Mesendoderm (in vitro differentiated cells): ENCODE results near the gene NHSL2.
"Not testable (repeated sequence)": the region's sequence is repeated elsewhere in the genome, so short reads cannot be mapped to it uniquely, and the experiment has no call there.

Experiments
- DNase-seq: peaks from one replicate; pipeline ENCODE4 v3.0.0; 2013
- H2AK5ac ChIP-seq: 2 replicates; pipeline ENCODE4 v1.6.1; 2013; ENCODE audit warnings: low read length, inconsistent platforms
- H2BK120ac ChIP-seq: 2 replicates; pipeline ENCODE4 v1.6.1; 2013; ENCODE audit warnings: low read depth, mild to moderate bottlenecking, low read length, moderate library complexity, mixed read lengths
- H2BK15ac ChIP-seq: replicated peaks from 2 replicates; pipeline ENCODE4 v1.6.1; 2013; ENCODE audit warnings: low read depth, mild to moderate bottlenecking, moderate library complexity
- H2BK5ac ChIP-seq: 2 replicates; pipeline ENCODE4 v1.6.1; 2013; ENCODE audit warnings: low read length, inconsistent platforms
- H3K18ac ChIP-seq: 2 replicates; pipeline ENCODE4 v1.6.1; 2013; ENCODE audit warnings: mild to moderate bottlenecking, low read length, mixed read lengths
- H3K23ac ChIP-seq: one replicate; pipeline ENCODE4 v1.6.1; 2013; ENCODE audit warnings: low read length
- H3K27ac ChIP-seq: 2 replicates; pipeline ENCODE4 v1.5.1; 2013; ENCODE audit warnings: low read depth, mild to moderate bottlenecking, inconsistent platforms, low read length, moderate library complexity
- H3K27me3 ChIP-seq: 2 replicates; pipeline ENCODE4 v1.6.1; 2013; ENCODE audit warnings: low read length, control low read depth, mild to moderate bottlenecking, inconsistent platforms; ENCODE audit not compliant: insufficient read depth, poor library complexity
- H3K36me3 ChIP-seq: 2 replicates; pipeline ENCODE4 v1.6.1; 2013; ENCODE audit warnings: low read length, inconsistent platforms; ENCODE audit not compliant: control insufficient read depth, insufficient read depth
- H3K4ac ChIP-seq: one replicate; pipeline ENCODE4 v1.6.1; 2013; ENCODE audit warnings: low read depth, mild to moderate bottlenecking, low read length, moderate library complexity
- H3K4me1 ChIP-seq: 2 replicates; pipeline ENCODE4 v1.6.1; 2013; ENCODE audit warnings: low read depth, low read length, inconsistent platforms; ENCODE audit not compliant: control insufficient read depth
- H3K4me2 ChIP-seq: 2 replicates; pipeline ENCODE4 v1.6.1; 2013; ENCODE audit warnings: low read length
- H3K4me3 ChIP-seq: 2 replicates; pipeline ENCODE4 v1.5.1; 2013; ENCODE audit warnings: mild to moderate bottlenecking, low read length
- H3K56ac ChIP-seq: one replicate; pipeline ENCODE4 v1.6.1; 2013; ENCODE audit warnings: low read length
- H3K79me1 ChIP-seq: 2 replicates; pipeline ENCODE4 v1.6.1; 2013; ENCODE audit warnings: low read length, inconsistent platforms
- H3K79me2 ChIP-seq: 2 replicates; pipeline ENCODE4 v1.6.1; 2013; ENCODE audit warnings: mild to moderate bottlenecking, low read length; ENCODE audit not compliant: control insufficient read depth, insufficient read depth
- H3K9ac ChIP-seq: 2 replicates; pipeline ENCODE4 v1.6.1; 2013; ENCODE audit warnings: low read length, inconsistent platforms
- H4K5ac ChIP-seq: one replicate; pipeline ENCODE4 v1.6.1; 2013; ENCODE audit warnings: low read length
- H4K8ac ChIP-seq: one replicate; pipeline ENCODE4 v1.6.1; 2013; ENCODE audit warnings: low read depth, mild to moderate bottlenecking, control low read depth, low read length, moderate library complexity
- WGBS: extraction: QIAGEN DNeasy Blood & Tissue Kit; methylation state at CpG from one replicate; pipeline ENCODE4 v1.1.7; 2013; ENCODE audit warnings: low lambda C conversion rate, missing lambda C conversion rate; ENCODE audit not compliant: insufficient coverage; ENCODE audit errors: extremely low coverage; 5-methylcytosine and 5-hydroxymethylcytosine counted together

Gene NHSL2

DNA sequence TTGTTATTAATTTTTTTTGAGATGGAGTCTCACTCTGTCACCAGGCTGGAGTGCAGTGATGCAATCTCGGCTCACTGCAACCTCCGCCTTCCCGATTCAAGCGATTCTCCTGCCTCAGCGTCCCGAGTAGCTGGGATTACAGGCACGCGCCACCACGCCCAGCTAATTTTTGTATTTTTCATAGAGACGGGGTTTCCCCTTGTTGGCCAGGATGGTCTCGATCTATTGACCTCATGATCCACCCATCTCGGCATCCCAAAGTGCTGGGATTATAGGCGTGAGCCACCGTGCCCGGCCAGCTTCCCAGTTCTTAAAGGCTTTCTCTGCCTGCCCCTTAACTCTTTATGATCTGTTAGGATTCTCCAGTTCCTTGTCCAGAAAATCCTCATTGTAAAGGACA, 147.7 kb downstream of the NHSL2 start:
- not testable (repeated sequence) for H3K18ac ChIP-seq, H3K79me2 ChIP-seq, H3K23ac ChIP-seq, H3K9ac ChIP-seq, H2BK15ac ChIP-seq, H3K4me1 ChIP-seq, H3K56ac ChIP-seq, H3K27ac ChIP-seq, H2BK5ac ChIP-seq, H3K36me3 ChIP-seq, H2AK5ac ChIP-seq, H3K4me3 ChIP-seq, H3K4ac ChIP-seq, H3K79me1 ChIP-seq, DNase-seq, H3K27me3 ChIP-seq, H3K4me2 ChIP-seq, H4K8ac ChIP-seq, H2BK120ac ChIP-seq, H4K5ac ChIP-seq
- no CpG with 5 or more reads among the region's 15 CpGs for WGBS

DNA sequence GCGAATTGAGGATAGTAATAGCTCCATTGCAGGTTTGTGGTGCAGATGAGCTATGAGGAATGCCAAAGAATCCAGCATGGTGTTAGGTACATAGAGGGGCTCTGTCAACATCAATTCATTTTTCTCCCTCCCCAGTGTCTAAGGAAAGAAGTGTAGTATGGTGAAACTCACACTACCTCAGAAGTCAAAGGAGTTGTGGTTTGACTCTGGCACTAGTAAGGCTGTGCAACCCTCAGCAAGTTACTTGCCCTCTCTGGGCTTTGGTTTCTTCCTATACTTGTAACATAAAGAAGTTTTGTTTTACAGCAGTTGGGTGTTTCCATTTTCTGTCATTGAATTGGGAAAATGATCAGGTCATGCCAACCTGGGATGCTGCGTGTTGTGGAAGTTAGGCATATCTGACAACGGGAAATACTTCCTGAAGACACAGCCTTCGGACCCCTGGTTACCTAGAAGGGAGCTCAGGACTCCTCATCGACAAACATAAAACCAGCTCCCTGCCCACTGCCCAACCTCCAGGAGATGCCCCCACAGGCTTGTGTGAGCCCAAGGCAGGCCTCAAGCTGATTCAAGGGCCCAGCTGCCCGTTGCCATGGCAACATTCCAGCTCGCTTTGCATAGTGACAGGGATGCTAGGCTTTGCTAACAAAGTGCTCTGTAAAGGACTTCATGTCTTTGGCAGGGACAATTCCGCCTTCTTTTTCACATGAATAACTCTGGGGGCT, 149.7 kb downstream of the NHSL2 start:
- DNase-seq: peak; percentile 79
- Histone ChIP-seq H2BK120ac (no peak overlapping the region), H3K9ac (no peak overlapping the region), H3K79me2 (no peaks in the 10 kb centered on the region), H3K18ac (no peak overlapping the region), H3K56ac (no peak overlapping the region), H3K23ac (no peak overlapping the region), H2BK15ac (no peak overlapping the region), H3K4me3 (no peak overlapping the region), H3K27me3 (no peaks in the 10 kb centered on the region), H3K79me1 (no peaks in the 10 kb centered on the region), H3K4me2 (no peak overlapping the region), H3K4me1 (no peaks in the 10 kb centered on the region), H3K36me3 (no peaks in the 10 kb centered on the region), H4K5ac (no peak overlapping the region), H3K4ac (no peak overlapping the region), H3K27ac (no peak overlapping the region), H2AK5ac (no peak overlapping the region), H4K8ac (no peak overlapping the region), H2BK5ac (no peak overlapping the region)
- WGBS: no CpG with 5 or more reads among the region's 8 CpGs

- no peak overlapping the region for H3K4me3 ChIP-seq
Measured at GRCh38 chrX:72060921-72061490, 150.4 kb downstream of the NHSL2 start.

DNA sequence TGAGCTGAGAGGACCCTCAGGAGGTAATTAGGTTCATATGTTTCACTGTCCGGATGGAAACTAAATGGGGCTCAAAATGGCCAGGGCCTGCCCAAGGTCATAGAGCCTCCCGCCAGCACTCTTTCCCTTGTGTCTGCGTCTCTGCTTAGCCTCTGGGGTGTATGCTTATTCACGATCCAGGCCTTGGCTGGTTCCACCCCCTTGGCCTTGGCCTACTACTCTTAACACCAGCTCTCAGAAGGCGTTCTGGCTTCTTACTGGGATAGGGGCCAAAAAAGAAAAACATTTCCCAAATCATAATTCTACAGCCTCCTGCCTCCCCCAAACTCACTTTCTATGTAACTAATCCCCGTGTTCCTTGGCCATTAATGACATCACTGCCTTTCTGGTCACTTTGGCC, 152.3 kb downstream of the NHSL2 start:
- no peak overlapping the region for H3K56ac ChIP-seq
- no peaks in the 10 kb centered on the region for H3K79me1 ChIP-seq
- no peak overlapping the region for H2BK120ac ChIP-seq
- no peaks in the 10 kb centered on the region for H3K4me1 ChIP-seq
- H3K9ac ChIP-seq: no peak overlapping the region
- no peak overlapping the region for H3K4me2 ChIP-seq
- H3K36me3 ChIP-seq: no peaks in the 10 kb centered on the region
- no peak overlapping the region for H3K23ac ChIP-seq
- no peak for DNase-seq
- no peak overlapping the region for H4K8ac ChIP-seq
- H3K4ac ChIP-seq: no peak overlapping the region
- no CpG with 5 or more reads among the region's 6 CpGs for WGBS
- no peaks in the 10 kb centered on the region for H3K27me3 ChIP-seq
- H3K79me2 ChIP-seq: no peaks in the 10 kb centered on the region
- no peak overlapping the region for H3K18ac ChIP-seq
- no peak overlapping the region for H2AK5ac ChIP-seq
- no peak overlapping the region for H2BK5ac ChIP-seq
- no peak overlapping the region for H3K27ac ChIP-seq
- H2BK15ac ChIP-seq: no peak overlapping the region
- no peak overlapping the region for H4K5ac ChIP-seq
- H3K4me3 ChIP-seq: no peak overlapping the region

More at GRCh38 chrX:72060921-72061490, 150.4 kb downstream of the NHSL2 start:
- Histone ChIP-seq H2BK15ac (no peak overlapping the region), H3K27ac (no peak overlapping the region), H3K4me2 (no peak overlapping the region), H3K4me1 (no peaks in the 10 kb centered on the region), H3K23ac (no peak overlapping the region), H3K79me1 (no peaks in the 10 kb centered on the region), H4K5ac (no peak overlapping the region), H3K9ac (no peak overlapping the region), H3K18ac (no peak overlapping the region), H4K8ac (no peak overlapping the region), H3K56ac (no peak overlapping the region), H2BK5ac (no peak overlapping the region), H2AK5ac (no peak overlapping the region), H3K36me3 (no peaks in the 10 kb centered on the region), H3K27me3 (no peaks in the 10 kb centered on the region), H3K79me2 (no peaks in the 10 kb centered on the region), H3K4ac (no peak overlapping the region), H2BK120ac (no peak overlapping the region)
- DNase-seq: no peak
- WGBS: no CpG with 5 or more reads among the region's 5 CpGs

DNA sequence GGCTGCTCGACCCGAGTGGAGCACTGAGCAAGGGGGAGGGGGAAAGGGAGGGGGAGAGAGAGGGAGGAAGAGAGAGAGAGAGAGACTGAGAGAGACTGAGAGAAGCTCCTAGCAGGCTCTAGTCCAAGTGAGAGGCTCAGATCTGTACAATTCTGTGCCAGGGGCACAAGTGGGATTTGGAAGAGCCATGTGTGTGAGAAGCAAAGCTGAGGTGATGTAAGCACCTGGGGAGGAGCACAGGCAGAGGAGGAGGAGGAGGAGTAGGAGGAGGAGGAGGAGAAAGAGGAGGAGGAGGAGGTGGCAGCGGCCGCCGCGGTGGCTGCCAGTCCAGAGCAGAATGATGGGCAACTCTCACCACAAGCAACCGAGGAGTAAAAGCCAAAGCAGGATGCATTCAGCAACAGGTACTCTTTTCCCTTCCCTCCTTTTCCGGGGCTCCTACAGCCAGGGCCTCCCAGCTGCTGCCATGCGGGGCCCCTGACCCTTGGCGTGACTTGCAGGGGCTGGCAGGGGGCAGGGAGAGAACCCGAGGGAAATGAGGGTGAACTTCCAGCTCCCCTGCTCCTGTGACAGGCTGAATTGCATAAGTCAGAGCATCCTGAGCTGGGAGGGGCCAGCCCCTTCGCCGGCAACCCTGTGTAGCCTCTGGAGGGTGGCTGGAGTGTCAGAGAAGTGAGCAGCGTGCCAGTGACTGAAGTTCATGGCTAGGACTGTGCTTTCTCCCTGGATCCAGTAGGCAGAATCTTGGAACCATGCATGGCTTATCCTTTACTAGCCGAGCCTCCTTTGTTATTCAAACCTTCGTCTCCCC, 158.9 kb downstream of the NHSL2 start:
- Histone ChIP-seq H3K4me3 (no peak overlapping the region), H4K8ac (no peak overlapping the region), H3K4me2 (no peak overlapping the region), H3K4ac (no peak overlapping the region), H3K79me1 (no peaks in the 10 kb centered on the region), H3K23ac (no peak overlapping the region), H3K56ac (peak overlapping the region; percentile 25), H2BK15ac (no peak overlapping the region), H2BK120ac (no peak overlapping the region), H2AK5ac (no peak overlapping the region), H4K5ac (no peak overlapping the region), H3K4me1 (no peaks in the 10 kb centered on the region), H2BK5ac (no peak overlapping the region), H3K9ac (no peak overlapping the region), H3K27me3 (no peaks in the 10 kb centered on the region), H3K36me3 (no peaks in the 10 kb centered on the region), H3K27ac (no peak overlapping the region), H3K18ac (no peak overlapping the region), H3K79me2 (no peaks in the 10 kb centered on the region)
- DNase-seq: no peak
- no CpG with 5 or more reads among the region's 16 CpGs for WGBS
